HG03095 (cell line): ENCODE data around the gene SLC4A5.
A peak's percentile ranks its signal among the peaks of the same experiment; 100 is the strongest.

Experiments
- ATAC-seq: cut with Tn5 transposase; IDR thresholded peaks from one replicate; pipeline ENCODE4 v1.9.1; 2021; ENCODE audit warnings: moderate library complexity; ENCODE audit not compliant: unreplicated experiment

The SLC4A5 gene, protein sequence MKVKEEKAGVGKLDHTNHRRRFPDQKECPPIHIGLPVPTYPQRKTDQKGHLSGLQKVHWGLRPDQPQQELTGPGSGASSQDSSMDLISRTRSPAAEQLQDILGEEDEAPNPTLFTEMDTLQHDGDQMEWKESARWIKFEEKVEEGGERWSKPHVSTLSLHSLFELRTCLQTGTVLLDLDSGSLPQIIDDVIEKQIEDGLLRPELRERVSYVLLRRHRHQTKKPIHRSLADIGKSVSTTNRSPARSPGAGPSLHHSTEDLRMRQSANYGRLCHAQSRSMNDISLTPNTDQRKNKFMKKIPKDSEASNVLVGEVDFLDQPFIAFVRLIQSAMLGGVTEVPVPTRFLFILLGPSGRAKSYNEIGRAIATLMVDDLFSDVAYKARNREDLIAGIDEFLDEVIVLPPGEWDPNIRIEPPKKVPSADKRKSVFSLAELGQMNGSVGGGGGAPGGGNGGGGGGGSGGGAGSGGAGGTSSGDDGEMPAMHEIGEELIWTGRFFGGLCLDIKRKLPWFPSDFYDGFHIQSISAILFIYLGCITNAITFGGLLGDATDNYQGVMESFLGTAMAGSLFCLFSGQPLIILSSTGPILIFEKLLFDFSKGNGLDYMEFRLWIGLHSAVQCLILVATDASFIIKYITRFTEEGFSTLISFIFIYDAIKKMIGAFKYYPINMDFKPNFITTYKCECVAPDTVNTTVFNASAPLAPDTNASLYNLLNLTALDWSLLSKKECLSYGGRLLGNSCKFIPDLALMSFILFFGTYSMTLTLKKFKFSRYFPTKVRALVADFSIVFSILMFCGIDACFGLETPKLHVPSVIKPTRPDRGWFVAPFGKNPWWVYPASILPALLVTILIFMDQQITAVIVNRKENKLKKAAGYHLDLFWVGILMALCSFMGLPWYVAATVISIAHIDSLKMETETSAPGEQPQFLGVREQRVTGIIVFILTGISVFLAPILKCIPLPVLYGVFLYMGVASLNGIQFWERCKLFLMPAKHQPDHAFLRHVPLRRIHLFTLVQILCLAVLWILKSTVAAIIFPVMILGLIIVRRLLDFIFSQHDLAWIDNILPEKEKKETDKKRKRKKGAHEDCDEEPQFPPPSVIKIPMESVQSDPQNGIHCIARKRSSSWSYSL

DNA sequence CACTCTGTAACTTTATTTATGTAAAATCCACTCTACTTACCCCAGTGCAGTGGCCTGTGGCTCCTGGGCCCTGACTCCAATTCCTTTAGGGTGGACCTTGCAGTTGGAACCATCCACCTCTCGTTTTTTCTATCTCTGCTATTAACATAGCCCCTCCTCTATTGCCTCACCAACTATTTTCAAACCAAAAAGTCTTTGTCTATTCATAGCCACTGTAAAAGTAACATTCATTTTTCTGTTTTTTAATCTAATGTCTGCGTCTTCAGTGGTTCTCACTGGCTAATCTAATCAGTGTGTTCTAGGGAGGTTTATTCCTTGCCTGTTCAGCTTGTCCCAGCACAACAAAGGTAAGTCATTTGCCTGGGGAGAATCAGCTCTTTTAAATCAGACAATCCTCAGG is at the start of gene SLC4A5:
Gene SLC4A5 (minus strand): TSS at position 101 of the 400 bp plus-strand sequence. CDS start 28,393 bp downstream, outside the sequence.
- ATAC-seq, result no peak

DNA sequence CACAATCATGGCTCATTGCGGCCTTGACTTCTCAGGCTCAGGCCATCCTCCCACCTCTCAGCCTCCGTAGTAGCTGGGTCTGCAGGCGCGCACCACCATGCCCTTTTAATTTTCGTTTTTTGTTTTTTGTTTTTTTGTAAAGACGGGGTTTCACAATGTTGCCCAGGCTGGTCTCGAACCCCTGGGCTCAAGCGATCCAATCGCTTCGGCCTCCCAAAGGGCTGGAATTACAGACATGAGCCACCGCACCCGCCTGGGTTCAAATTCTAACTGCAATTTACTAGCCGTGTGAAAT is 49.2 kb upstream of the SLC4A5 start:
- no peak for ATAC-seq

DNA sequence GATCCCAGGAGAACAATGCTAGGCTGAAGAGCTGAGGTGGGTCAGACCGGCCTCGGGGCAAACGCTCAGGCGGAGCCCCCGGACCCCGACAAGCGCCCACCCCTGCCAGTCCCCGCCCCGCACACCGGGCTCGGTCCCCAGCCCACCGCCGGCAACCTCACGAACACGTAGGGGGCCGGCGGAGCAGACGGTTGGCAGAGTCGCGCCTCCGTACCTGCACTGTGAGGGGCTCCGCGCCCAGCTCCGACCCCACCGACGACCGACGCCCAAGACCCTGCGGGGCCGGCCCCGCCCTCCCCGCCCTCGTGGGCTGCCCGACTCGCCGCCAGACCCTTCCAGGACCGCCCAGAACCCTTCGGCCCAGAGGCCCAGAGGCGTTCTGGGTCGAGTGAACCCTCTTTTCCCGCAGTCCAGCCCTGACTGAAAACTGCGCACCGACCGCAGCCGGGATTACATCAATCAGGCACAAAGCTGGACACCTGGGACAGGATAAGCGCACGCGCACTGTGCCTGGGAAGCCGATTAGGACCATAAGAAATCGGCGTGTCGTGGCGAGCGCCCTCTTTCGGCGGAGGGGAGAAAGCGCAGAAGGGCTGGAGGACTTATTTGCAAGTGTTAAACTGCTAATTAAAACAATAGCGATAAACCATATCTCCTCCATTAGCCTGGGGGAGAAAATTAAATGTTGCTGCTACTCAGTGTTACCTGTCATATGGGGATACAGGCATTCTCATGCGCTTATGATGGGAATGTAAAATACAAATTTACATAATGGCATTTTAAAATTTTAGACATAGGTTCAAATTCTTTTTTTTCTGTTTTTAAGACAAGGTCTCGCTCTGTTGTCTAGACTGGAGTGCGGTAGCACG is 48.6 kb upstream of the SLC4A5 start:
- ATAC-seq, result peak; percentile 56

DNA sequence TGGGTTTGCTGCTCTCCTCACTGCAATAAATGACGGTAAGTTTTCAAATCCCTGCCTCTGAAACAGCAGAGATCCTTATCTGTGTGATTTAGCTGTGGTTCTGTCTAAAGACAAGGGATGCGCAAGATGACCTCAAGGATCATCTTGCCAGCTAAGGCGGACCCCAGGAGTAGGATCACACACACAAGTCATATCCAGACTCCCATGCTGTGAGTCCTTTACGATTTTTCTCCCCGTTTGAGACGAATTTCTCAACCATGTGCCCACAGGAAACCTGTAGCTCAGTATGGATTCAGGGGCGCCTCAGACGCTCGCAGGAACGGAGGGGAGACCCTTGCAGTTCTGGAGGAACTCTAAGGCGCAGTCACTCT is 48.0 kb upstream of the SLC4A5 start:
- peak; percentile 25 for ATAC-seq

DNA sequence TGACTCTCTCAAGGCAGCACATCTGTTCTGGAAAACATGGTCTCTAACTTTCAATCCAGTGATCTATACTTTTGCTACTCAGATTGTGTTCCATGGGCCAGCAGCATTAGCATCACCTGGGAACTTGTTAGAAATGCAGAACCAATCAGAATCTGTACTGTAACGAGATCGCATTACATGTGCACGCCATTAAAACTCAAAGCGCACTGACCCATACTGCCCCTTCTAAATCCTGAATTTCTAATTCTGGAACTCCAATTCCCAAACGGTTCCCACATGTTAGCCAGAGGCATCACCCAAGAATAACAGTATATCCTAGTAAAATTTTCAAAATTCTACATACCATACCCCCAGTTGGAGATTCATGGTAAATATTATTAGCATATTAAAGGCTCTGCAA is 47.4 kb upstream of the SLC4A5 start:
- no peak for ATAC-seq

DNA sequence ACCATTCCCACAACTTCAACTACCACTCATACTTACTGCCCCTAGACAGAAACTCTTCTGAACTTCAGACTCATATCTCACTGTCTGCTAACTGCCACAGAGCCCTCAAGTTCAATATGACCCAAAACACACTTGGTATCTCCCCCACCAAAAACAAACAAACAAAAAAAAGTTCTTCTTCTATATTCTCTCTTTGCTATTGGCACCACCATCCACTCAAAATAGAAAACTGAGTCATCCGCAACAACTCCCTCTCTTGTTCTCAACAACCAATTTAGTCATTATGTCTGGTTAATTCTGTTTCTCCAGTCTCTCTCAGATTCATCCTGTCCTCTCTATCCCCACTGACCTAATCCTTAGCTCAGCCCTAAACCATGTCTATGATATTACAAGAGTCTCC is 44.1 kb upstream of the SLC4A5 start:
- no peak for ATAC-seq

DNA sequence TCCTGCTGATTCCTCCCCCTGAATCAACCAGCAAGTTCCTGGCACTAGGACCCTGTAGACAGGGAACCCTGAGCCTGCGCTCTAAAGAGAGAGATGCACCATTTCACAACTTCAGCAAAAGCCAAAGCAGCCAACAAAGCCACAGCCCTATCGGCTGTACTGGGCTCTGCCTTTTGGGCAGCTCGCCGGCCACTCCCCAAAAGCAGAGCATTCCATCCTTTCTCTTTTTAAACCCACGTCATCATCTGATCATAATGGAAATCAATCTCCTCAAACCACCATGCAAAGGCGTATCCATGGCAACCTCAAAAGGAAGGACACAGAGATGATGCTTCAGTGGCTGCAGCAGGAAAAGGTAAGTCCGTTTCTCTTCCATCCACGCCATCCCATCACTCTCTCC is 42.2 kb upstream of the SLC4A5 start:
- no peak for ATAC-seq

DNA sequence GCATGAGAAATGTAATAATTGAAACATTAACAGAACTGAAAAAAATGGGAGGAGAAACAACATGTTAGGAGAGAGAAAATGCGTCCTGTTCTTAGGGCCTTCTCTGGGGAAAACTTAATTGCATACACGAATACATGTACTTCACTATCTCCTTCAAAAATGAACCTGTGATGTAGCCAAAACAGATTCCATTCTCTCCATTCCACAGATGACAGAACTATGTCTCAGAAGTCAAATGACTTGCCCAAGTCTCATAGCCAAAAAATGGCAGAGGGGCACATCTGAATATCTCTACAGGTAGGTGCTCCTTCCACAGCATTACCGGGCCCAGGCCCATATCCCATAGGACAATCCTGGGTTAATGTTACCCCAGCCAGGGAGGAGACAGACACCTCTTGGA is 40.8 kb upstream of the SLC4A5 start:
- no peak for ATAC-seq

DNA sequence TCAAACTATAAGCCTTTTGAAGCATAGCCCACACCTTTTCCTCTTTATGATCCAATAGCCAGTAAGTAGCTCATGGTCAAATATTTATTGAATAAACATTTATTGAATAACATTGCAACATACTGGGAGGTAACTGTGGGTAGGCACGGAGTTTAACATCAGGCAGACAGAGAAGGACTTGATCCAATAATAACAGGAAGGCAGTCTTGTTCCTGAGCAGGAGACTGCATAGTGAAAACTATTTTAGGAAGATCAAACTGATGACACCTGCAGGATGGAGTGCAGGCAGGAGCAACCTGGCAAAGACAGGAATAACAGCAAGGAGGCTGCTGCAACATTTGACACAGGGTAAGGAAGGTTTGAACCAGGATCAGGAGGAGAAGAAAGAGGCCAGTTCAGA is 40.0 kb upstream of the SLC4A5 start:
- ATAC-seq, result no peak

DNA sequence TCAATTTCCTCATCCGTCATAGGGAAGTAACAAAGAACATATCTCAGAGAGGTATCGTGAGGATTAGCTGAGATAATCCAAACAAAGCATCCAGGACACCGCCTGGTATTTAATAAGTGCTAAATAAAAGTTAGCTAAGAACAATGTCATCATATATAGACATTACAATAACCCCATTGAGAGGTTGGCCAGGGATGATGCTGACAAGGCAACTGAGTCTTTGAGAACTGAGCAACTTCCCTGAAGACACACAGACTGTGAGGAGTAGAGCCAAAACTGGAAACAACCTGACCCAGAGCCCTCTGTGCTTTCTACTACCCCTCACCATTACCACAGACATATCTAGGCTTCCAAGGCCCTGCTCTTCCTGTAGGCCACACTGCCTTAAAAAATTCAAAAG is 38.5 kb upstream of the SLC4A5 start:
- no peak for ATAC-seq

DNA sequence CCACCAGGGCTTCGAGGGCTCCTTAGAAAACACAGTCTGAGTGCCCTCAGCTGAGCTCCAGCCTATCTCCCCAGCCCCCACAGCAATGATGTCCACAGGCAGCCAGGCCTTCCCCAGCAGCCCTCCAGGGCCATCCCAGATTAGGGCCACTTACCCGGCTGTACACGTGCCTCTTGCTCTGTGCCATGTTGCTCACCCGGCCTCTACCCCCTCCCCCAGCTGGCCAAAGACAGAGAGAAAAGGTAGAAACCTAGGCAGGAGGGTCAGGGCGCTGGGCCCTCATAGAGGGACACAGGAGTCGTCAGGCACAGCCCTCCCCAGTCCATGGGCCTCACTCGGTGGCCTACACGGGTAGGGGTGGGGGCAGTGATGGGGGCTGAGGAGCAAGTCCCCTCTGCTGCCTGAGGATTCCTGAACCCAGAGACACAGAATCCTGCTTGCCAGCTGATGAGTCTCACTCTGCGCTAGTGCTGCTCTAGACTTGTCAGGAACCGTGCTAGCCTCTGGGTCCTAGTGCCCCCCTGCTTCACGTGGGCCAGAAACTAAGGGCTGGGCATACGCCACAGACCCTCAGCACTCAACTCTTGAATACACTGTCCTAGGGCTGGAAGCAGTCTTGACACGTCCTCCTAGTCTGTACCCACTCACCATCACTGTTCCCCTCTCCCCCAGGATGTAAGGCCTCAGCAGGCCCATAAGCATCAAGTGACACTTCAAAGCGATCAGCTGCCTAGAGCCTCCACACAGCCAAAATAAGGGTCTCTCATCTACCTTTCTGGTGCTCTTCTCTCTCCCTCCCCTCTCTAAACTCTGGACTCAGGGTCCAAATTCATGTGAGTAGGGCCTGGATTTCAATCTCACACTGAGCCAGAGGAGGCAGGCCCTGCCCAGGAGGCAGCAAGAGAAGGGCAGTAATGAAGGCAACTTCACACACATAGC is 36.9 kb upstream of the SLC4A5 start, which contains the start of gene DCTN1:
Gene DCTN1 (minus strand): TSS at position 461 of the 939 bp plus-strand sequence. CDS start 274 bp downstream, at position 187.
- no peak for ATAC-seq

DNA sequence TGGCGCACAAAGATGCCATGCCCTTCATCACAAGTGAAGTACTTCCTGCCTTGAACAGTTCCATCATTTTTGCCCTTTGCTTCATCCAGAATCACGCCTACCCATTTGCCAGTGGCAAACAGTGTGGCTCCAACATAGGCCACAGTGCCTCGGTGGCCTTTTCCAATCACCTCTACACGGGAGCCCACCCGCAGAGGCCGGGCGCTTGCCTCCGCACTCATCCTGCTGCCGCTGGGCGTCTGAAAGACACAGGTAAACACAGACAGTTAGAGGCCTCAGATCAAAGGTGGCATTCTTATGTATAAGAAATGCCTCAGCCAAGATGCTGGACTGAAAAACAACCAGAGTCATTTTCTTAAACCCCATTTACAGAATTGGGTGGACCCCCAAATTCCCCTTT is 34.8 kb upstream of the SLC4A5 start:
- no peak for ATAC-seq

DNA sequence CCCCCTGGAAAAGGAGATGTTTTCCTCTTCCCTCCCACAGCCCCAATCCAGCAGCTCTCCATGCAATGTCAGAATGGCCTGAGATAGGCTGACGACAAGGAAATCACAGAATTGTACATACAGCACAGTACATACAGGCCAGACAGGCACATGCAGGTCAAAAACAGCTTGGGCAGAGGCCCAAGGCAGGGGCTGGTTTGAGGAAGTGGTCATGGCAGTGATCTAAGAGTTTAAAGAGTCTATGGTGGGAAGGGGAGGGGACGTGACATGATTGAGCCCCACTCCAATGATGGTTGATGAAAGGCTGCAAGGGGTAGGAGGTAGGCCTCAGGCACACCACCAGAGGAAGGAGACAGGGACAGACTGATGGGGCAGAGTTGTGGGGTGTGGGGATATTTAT is 32.6 kb upstream of the SLC4A5 start:
- ATAC-seq, result no peak

DNA sequence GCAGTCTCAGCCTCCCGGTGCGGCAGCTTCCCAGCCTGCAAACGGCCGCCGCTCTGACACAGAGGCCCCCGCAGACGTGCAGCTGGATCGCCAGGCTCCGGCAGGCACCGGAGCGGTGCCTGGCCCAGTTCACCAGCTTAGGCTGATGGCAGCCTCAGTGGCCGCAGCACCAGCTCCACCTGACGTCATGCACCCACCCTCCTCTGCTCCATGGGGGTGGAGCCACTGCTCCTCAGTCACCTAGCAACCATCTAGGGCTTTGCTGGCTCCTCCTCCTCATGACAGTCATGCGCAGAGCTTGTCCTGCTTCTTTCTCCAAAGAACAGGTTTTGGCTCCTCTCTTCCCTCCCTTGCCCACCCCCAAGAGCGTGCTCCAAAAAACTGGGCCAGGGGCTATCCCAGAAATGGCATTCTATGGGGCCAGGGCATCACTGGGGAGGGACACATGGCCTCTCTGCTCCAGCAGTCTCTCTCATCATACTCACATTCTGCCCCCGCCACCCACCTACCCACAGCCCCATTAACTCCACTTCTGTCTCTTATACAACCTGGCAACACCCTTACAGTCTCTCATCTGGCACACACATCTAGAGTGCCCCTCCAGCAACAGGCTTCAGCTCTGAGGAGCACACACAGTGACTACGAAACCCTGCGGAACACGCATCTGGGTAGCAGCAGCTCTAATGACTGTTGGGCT is 31.4 kb upstream of the SLC4A5 start:
- no peak for ATAC-seq

DNA sequence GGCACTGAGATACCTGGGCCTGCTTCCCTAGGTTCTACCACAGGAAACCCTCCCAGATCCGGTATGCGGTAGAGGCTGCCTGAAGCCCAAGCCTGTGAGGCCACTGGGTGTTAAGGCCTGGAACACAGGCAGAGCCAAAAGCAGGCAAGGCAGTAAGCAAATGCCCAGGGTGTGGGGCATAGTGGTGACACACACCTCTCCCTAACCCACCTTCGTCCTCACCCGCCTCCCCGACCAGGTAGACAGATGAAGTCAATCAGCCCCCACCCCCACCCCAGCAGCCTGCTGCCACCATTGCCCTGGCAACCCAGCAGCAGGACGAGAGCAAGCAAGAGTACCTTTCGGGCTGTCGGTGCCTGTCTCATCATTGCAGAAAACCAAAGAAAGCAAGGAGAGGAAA is 30.8 kb upstream of the SLC4A5 start:
- ATAC-seq, result no peak

DNA sequence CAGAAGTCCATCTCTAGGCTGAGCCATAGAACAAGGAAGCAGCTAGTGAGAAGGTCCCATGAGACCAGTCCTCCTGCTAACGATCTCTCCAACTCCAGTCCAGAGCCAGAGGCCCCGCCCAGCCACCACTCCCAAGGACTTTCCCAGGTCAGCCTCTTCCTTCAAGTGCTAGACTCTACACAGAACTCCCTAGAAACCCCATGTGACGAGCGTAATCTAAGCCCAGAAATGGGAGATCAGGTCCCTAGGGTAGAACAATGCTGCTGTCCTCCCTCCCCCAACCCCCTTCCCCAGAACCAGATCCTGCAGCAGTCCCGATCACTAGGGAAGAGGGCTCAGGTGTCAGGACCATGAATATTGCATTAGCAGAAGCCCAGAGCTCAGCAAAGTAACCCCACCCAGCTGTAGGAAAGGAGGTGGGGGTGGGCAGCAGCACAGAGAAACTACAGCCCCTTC is 30.0 kb upstream of the SLC4A5 start:
- no peak for ATAC-seq

DNA sequence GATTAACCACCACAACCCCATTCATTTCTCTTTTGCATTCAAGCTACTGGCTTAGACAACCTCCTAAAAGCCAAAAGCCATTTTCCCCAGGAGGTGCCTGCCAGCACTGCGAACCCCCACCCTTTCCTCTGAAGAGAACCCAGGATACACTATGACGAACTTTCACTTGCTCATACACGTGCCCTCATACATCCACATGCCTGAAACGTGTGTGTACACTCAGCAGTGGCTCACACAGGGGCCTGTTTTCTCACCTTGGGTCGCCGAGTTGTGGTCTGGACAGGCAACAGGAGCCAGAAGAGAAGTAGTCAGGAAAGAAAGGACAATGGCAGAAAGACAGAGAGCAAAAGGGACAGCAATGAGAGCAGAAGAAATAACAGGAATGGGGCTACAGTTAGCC is 29.5 kb upstream of the SLC4A5 start:
- no peak for ATAC-seq

DNA sequence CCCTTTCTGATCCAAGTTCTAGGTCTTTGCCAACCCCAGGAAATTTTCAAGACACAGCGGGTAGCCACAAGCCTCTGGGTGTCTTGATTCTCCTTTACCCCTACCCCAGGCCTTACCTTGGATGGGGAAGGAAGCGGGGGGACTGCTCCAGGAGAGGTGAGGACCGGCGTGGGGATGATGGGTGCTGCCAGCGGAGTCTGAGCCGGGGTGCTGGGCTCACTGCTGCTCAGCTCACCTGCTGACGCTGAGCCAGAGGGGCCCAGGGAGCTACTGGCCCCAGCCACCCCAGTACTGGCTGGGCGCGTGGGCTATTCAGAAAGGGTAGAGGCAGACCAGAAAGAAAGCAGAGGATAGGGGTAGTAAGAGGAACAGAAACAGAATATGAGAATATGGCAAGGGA is 28.2 kb upstream of the SLC4A5 start:
- no peak for ATAC-seq

DNA sequence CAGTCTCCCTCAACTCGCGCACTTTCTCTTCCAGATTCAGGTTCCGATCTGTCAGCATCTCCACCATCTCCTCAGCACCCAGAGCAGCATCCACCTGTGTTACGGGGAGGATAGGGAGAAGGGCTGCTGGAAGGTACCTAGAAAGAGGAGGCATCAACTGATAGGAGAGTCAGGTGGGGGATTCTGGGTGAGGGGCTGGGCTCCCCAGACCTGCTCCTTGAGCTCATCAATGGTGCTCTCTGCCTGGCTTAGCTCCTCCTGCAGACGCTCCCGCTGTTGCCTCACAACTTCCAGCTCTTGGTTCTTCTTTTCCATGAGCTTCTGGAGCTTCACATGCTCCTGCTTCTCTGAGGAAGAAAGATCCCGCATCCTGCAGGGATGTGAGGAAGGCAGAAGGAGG is 26.8 kb upstream of the SLC4A5 start:
- no peak for ATAC-seq
